Stimulated activated CD4-positive, alpha-beta T cell treated with anti-CD3 and anti-CD28 coated beads, Interleukin-2, amount 100 ng/mL, for 4 hours (primary cell): ENCODE data around the gene HHAT.

Experiments
- DNase-seq: peaks from one replicate; pipeline ENCODE4 v3.0.0-alpha.2; 2020; ENCODE audit warnings: low read depth

The HHAT gene

DNA sequence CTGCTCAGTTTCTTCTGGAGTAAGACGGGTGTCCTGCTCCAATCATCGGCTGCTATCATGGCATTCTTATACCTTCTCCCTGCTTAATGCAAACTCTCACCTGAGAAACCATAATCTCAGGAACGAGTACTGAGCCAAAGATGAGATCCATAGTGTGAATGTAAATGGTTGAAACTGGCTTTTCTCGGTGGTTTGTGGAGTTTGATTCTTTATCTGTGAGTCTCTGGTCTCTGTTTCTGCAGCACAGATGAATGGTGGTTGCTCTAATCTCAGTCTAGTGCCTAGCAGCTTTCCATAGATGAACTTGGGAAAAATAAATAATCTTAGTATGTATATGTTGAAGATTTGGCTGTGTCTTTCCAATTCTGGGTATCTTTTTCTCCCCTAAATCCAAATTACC, 274.4 kb downstream of the HHAT start:
- DNase-seq, result no peak

DNA sequence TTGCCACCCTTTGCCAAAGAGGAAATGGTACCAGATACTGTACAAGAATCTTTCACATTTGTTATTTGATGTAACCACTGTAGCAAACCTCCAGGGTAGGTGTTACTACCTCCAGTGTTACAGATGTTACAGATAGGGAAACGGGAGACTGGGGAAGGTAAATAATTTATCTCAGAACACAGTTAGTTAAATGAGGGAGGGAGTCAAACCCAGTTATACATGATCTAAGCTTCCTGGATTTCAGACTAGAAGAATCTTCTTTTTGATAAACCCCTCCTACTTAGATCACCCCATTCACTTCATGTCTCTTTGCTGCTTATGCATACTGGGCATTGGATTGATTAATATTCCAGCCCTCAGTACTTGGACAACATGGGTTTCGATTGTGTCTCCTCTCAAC, 276.4 kb downstream of the HHAT start:
- DNase-seq, result no peak

DNA sequence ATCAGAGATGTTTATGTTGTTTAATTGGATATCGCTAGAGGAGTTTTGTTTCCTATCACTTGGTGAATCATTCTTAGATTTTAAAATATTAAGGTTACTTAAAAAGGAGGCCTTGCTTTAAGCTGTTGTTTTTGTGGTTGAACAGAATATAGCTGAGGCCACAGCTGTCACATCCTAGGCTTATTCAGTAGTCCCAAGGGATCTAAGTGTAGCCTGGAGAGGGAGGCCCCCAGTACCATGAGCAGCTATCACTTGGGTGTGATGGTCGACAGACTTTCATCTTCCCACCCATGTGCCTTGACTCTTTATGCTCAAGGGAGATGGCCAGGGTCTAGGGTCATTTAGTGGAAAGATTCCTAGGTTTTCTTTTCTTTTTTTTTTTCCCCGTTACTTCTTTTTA, 278.7 kb downstream of the HHAT start:
- DNase-seq, result no peak

DNA sequence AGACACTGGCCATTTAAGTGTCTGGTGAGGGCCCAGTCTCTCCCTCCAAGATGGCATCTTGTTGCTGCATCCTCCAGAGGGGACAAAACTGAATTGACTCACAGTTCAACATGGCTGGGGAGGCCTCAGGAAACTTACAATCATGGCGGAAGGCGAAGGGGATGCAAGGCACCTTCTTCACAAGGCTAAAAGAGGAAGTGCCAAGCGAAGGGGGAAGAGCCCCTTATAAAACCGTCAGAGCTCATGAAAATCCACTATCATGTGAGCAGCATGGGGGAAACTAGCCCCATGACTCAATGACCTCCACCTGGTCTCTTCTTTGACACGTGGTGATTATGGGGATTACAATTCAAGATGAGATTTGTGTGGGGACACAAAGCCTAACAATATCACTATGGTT, 280.1 kb downstream of the HHAT start:
- DNase-seq, result no peak

GRCh38 chr1:210616356-210616755, 287.7 kb downstream of the HHAT start:
- DNase-seq, result no peak

GRCh38 chr1:210617293-210617692, 288.6 kb downstream of the HHAT start:
- no peak for DNase-seq

GRCh38 chr1:210618369-210618768, 289.7 kb downstream of the HHAT start:
- DNase-seq, result no peak

DNA sequence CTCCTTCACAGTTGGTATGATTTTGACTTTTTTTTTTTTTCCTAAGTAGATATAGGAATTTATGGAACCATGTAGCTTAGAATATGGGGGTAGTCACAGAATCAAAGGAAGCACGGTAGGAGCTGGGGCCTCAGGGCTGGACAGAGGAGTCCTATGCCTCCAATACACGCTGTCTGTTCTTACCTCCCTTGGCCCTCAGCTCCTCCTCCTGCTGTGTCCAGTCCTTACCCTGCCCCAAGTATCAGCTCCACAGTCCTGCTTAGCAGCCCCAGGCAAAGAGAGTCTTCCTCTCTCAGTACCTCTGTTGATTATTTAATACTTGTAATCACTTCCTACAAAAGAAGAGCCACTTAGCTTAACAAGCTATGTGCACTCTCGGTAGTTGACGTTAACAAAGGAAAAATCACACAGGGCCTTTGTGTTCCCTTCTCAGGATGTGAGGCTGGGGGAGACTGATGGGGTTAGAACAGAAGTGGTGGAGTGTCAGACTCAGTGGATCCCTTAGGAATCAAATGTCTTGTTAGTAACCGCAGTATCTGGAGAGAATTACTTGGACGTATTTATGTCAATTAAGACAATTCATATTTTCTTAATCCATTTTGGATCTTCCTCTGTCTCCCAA, 292.3 kb downstream of the HHAT start:
- no peak for DNase-seq

DNA sequence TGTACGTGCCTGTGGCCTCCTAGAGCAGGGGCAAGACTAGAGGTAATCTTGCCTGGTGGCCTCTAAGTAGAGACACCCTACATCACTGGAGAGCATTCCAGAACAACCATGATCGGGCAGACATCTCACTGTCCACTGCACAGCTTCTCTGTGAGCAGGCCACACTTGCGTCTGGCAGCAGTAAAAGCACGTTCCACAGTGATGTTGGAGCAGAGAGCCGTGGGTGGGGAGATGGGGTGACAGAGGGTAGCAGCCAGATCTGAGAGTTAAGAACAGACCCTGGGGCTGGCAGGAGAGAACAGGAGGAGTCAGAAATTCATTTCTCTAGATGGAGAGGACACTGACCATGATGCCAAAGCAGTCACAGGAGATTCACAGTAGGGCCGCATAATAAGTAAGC, 293.0 kb downstream of the HHAT start:
- no peak for DNase-seq

GRCh38 chr1:210624722-210625121, 296.0 kb downstream of the HHAT start:
- DNase-seq, result no peak

GRCh38 chr1:210625715-210626114, 297.0 kb downstream of the HHAT start:
- no peak for DNase-seq

GRCh38 chr1:210626341-210626740, 297.6 kb downstream of the HHAT start:
- DNase-seq, result no peak

GRCh38 chr1:210627755-210628154, 299.1 kb downstream of the HHAT start:
- DNase-seq, result no peak

GRCh38 chr1:210629276-210629675, 300.6 kb downstream of the HHAT start:
- no peak for DNase-seq

GRCh38 chr1:210631399-210631798, 302.7 kb downstream of the HHAT start:
- DNase-seq, result no peak

- DNase-seq, result no peak
Measured at GRCh38 chr1:210633140-210633539, 304.4 kb downstream of the HHAT start.

DNA sequence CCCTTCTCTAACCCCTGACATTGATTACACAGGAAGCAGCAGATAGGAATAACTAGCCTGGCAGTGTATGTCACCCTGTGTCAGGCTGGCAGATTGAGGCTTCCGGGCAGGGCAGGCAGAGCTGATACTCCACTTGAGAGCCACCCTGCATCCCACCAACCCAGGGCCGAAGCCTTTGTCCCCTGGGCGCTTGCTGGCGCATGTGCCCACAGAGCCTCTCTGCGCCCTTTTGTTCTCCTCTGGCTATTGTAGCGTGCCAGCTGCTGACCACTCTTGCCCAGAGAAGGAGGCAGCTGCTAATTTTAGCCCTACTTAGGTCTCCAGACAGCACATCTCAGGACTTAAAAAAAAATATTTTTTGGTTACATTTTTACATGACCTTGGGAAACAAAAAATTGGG, 304.9 kb downstream of the HHAT start:
- no peak for DNase-seq

- DNase-seq, result no peak
Measured at GRCh38 chr1:210635108-210635507, 306.4 kb downstream of the HHAT start.

DNA sequence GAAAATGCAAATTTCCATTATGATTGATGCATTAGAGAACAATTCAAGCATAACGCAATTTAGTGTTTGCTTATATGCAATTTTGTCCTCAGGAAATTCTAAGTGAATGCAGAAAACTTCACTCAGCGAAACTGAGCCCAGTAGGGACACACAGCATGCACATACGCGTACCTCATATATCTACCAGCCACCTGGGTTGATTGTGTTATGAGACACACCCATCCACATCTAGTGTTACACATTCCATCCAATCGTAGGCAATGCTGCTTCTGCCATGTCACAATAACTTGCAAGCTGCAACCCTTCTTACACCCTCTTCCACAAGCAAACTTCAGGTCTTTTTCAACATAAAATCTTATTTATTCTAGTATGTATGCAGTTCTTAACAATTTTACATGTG, 312.9 kb downstream of the HHAT start:
- no peak for DNase-seq

DNA sequence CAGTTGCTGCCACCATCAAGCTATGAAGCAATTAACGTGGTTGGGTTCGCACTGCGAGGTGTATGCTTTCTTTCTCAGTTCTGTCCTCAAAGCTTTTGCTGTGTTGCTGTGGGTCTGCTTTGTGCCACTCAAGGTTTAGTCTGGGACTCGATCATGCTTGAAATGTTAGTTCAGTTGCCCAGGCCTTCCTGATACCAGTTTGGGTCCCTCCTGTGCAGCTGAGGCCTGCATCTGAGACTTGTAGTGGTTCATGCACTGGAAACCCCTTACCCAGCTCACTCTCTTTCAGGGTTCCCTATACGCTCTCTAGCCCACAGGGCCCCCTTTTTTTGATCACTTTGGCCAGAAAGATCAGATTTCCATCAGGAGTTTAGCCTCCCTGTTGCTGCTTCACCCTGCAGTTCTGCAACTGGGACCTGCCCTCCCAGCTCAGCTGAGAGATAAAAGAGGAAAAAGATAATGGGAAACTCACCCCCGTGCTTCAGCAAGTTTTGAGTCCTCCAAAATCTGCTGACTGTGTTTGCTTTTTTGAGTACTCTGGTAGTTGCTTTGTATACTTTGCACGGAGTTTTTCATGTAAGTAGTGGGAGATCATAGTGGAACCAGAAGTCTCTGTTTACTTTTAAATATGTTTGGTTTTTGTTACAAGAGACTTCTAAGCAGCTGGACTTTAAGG, 317.0 kb downstream of the HHAT start:
- no peak for DNase-seq

- DNase-seq, result no peak
Measured at GRCh38 chr1:210646258-210646616, 317.5 kb downstream of the HHAT start.

DNA sequence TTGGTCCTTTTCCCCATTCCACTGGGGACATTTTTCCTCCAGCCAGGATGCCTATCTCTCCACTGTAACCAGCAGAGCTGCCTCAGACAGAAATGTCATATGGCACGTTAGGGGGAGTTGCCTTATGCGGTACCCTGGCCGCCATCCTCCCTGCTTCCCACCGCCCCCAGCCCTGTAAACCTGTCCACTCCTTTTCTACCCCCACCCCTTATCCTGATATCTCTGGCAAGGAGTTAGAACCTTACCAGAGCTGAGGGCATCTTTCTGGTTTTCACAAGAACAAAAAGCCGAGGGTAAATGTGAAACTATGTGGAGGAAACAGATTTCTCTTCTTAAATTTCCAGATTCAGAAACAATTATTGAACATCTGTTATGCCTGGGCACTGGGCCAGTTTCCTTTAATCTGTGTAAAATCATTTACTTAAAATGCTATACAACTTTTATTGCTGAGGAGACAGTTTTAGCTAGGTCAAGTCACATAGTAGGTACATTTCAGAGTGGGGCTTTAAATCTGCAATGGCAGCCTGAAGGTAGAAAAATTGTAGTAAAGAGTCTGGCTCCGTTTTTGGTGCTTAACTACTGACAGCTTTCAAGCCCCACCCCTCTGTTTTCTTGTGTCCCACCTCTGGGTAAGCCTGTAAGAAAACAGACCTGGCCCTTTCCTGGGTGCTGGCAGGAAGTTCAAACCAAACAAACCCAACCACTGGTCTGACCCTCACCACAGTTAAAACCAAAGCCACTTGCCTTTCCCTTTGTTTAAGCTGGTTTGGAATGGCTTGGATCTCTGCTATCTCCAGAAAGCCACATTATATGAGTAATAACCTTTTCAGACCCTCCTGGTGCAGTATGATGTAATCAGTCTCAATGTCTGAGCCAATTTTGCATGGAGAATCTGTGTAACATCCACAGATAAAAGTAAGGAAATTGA, 319.0 kb downstream of the HHAT start:
- no peak for DNase-seq

DNA sequence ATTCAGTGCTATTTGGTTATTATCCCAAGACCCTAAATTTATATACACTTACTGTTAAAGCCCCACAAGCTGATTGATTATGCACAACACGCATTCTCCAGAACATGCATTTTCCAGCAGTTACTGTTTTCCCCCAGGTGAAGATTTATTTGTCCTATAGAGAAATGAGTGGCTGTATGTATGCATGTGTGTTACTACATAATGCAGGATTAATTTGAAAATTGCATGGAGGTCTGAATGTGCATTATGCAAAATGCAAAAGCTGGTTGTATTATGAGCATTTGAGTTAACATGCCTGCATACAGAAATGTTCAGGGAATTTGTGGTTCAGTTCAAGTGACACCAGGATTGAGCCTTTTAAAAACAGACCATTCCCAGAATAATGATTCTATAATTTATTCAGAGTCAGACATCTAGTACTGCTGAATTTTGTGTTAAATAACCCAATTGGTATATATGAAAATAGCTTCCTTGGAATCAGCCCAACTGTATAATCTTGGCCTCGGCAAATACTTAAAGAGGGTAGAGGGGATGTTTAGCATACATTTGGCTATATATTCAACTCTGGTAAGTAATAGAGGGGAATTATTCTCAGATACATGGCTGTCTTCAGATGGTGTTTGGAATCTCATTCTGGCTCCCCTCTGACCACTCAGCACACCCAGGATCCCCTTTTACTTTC, 320.0 kb downstream of the HHAT start:
- DNase-seq, result no peak
